ENCODE data around the gene OSBP2.
A peak's percentile ranks its signal among the peaks of the same experiment; 100 is the strongest.

Gene OSBP2

GRCh38 chr22:30664798-30665197, 29.9 kb upstream of the OSBP2 start:
- Histone ChIP-seq H3K27me3 (ENCODE audit: control insufficient read depth, low read length) (peaks cover 15% of the 10 kb centered on the region), H3K4me2 (ENCODE audit: low read length) (no peak overlapping the region), H3K9me2 (replicated peaks; ENCODE audit: control insufficient read depth, low read length) (no peaks in the 10 kb centered on the region), H3K4me1 (ENCODE audit: control insufficient read depth, low read length) (peaks cover 13% of the 10 kb centered on the region), H3K79me2 (ENCODE audit: control insufficient read depth, low read length) (no peaks in the 10 kb centered on the region), H3K36me3 (ENCODE audit: control insufficient read depth, low read length) (no peaks in the 10 kb centered on the region), H3K9me3 (ENCODE audit: control insufficient read depth, insufficient read depth, low read length) (no peaks in the 10 kb centered on the region), H3K4me3 (ENCODE audit: low read length) (no peak overlapping the region), H3K27ac (ENCODE audit: low read depth, low read length) (no peak overlapping the region), H3F3A (ENCODE audit: control insufficient read depth, insufficient read depth) (no peaks in the 10 kb centered on the region), H4K20me1 (ENCODE audit: control insufficient read depth, insufficient read depth, low read depth, low read length) (no peaks in the 10 kb centered on the region)
- no peak for TF ChIP-seq EZH2phosphoT487 (IDR thresholded peaks at IDR 0.05; ENCODE audit: borderline replicate concordance, low read length)
- TF ChIP-seq CTCF (IDR thresholded peaks at IDR 0.05; ENCODE audit: low read depth, low read length, poor library complexity, severe bottlenecking) = no peak

- Histone ChIP-seq H3K4me1 (ENCODE audit: control insufficient read depth, low read length) (peaks cover 13% of the 10 kb centered on the region), H3F3A (ENCODE audit: control insufficient read depth, insufficient read depth) (no peaks in the 10 kb centered on the region), H3K36me3 (ENCODE audit: control insufficient read depth, low read length) (no peaks in the 10 kb centered on the region), H3K9me3 (ENCODE audit: control insufficient read depth, insufficient read depth, low read length) (no peaks in the 10 kb centered on the region), H3K27ac (ENCODE audit: low read depth, low read length) (no peak overlapping the region), H4K20me1 (ENCODE audit: control insufficient read depth, insufficient read depth, low read depth, low read length) (no peaks in the 10 kb centered on the region), H3K79me2 (ENCODE audit: control insufficient read depth, low read length) (no peaks in the 10 kb centered on the region), H3K9me2 (replicated peaks; ENCODE audit: control insufficient read depth, low read length) (no peaks in the 10 kb centered on the region), H3K4me2 (ENCODE audit: low read length) (no peak overlapping the region), H3K27me3 (ENCODE audit: control insufficient read depth, low read length) (peaks cover 16% of the 10 kb centered on the region), H3K4me3 (ENCODE audit: low read length) (no peak overlapping the region)
- TF ChIP-seq CTCF (IDR thresholded peaks at IDR 0.05; ENCODE audit: low read depth, low read length, poor library complexity, severe bottlenecking) = no peak
- no peak for TF ChIP-seq EZH2phosphoT487 (IDR thresholded peaks at IDR 0.05; ENCODE audit: borderline replicate concordance, low read length)
Measured at GRCh38 chr22:30665266-30665665, 29.4 kb upstream of the OSBP2 start.

- Histone ChIP-seq H3K9me2 (replicated peaks; ENCODE audit: control insufficient read depth, low read length) (no peaks in the 10 kb centered on the region), H3K79me2 (ENCODE audit: control insufficient read depth, low read length) (no peaks in the 10 kb centered on the region), H3K4me1 (ENCODE audit: control insufficient read depth, low read length) (peaks cover 13% of the 10 kb centered on the region), H3K4me3 (ENCODE audit: low read length) (no peak overlapping the region), H3K4me2 (ENCODE audit: low read length) (no peak overlapping the region), H3K27ac (ENCODE audit: low read depth, low read length) (no peak overlapping the region), H3F3A (ENCODE audit: control insufficient read depth, insufficient read depth) (no peaks in the 10 kb centered on the region), H3K9me3 (ENCODE audit: control insufficient read depth, insufficient read depth, low read length) (no peaks in the 10 kb centered on the region), H4K20me1 (ENCODE audit: control insufficient read depth, insufficient read depth, low read depth, low read length) (no peaks in the 10 kb centered on the region), H3K27me3 (ENCODE audit: control insufficient read depth, low read length) (peaks cover 19% of the 10 kb centered on the region), H3K36me3 (ENCODE audit: control insufficient read depth, low read length) (no peaks in the 10 kb centered on the region)
- TF ChIP-seq EZH2phosphoT487 (IDR thresholded peaks at IDR 0.05; ENCODE audit: borderline replicate concordance, low read length) (no peak), CTCF (IDR thresholded peaks at IDR 0.05; ENCODE audit: low read depth, low read length, poor library complexity, severe bottlenecking) (no peak)
Measured at GRCh38 chr22:30665786-30666185, 28.9 kb upstream of the OSBP2 start.

- H3K4me3 ChIP-seq (ENCODE audit: low read length) = peak overlapping the region; percentile 94
- H3K79me2 ChIP-seq (ENCODE audit: control insufficient read depth, low read length) = no peaks in the 10 kb centered on the region
- no peak overlapping the region for H3K27ac ChIP-seq (ENCODE audit: low read depth, low read length)
- peaks cover 13% of the 10 kb centered on the region for H3K4me1 ChIP-seq (ENCODE audit: control insufficient read depth, low read length)
- peak overlapping the region; percentile 84 for H3K4me2 ChIP-seq (ENCODE audit: low read length)
- H3K27me3 ChIP-seq (ENCODE audit: control insufficient read depth, low read length) = peaks cover 19% of the 10 kb centered on the region
- no peaks in the 10 kb centered on the region for H3K9me3 ChIP-seq (ENCODE audit: control insufficient read depth, insufficient read depth, low read length)
- no peaks in the 10 kb centered on the region for H3K9me2 ChIP-seq (replicated peaks; ENCODE audit: control insufficient read depth, low read length)
- no peak for TF ChIP-seq CTCF (IDR thresholded peaks at IDR 0.05; ENCODE audit: low read depth, low read length, poor library complexity, severe bottlenecking)
- TF ChIP-seq EZH2phosphoT487 (IDR thresholded peaks at IDR 0.05; ENCODE audit: borderline replicate concordance, low read length) = no peak
- no peaks in the 10 kb centered on the region for H4K20me1 ChIP-seq (ENCODE audit: control insufficient read depth, insufficient read depth, low read depth, low read length)
- no peaks in the 10 kb centered on the region for H3K36me3 ChIP-seq (ENCODE audit: control insufficient read depth, low read length)
- H3F3A ChIP-seq (ENCODE audit: control insufficient read depth, insufficient read depth) = no peaks in the 10 kb centered on the region
Measured at GRCh38 chr22:30667107-30667493, 27.6 kb upstream of the OSBP2 start.
